HUES64 (cell line): ENCODE results near the gene TAS2R14.

ENCODE experiments used
- H3K27ac ChIP-seq: 2 replicates; pipeline ENCODE4 v1.7.0; 2013; ENCODE audit warnings: low read depth, low read length, inconsistent platforms
- H3K27me3 ChIP-seq: 2 replicates; pipeline ENCODE4 v1.6.1; 2013; ENCODE audit warnings: mild to moderate bottlenecking, low read length; ENCODE audit not compliant: insufficient read depth
- H3K36me3 ChIP-seq: 2 replicates; pipeline ENCODE4 v1.6.1; 2013; ENCODE audit warnings: mild to moderate bottlenecking, low read length; ENCODE audit not compliant: insufficient read depth
- H3K4me1 ChIP-seq: 2 replicates; pipeline ENCODE4 v1.6.1; 2013; ENCODE audit warnings: mild to moderate bottlenecking, low read length, moderate library complexity; ENCODE audit not compliant: insufficient read depth
- H3K4me3 ChIP-seq: 2 replicates; pipeline ENCODE4 v1.5.1; 2013; ENCODE audit warnings: mild to moderate bottlenecking, low read length, moderate library complexity
- H3K9ac ChIP-seq: 2 replicates; pipeline ENCODE4 v1.6.1; 2013; ENCODE audit warnings: mild to moderate bottlenecking, low read depth, low read length
- H3K9me3 ChIP-seq: 2 replicates; pipeline ENCODE4 v1.6.1; 2013; ENCODE audit warnings: low read depth, low read length; ENCODE audit not compliant: insufficient read depth
- WGBS: fragments of 150-250, 120-280 bp; methylation state at CpG from one replicate; pipeline ENCODE4 v1.1.7; 2013; ENCODE audit warnings: missing lambda C conversion rate; 5-methylcytosine and 5-hydroxymethylcytosine counted together

The TAS2R14 gene

DNA sequence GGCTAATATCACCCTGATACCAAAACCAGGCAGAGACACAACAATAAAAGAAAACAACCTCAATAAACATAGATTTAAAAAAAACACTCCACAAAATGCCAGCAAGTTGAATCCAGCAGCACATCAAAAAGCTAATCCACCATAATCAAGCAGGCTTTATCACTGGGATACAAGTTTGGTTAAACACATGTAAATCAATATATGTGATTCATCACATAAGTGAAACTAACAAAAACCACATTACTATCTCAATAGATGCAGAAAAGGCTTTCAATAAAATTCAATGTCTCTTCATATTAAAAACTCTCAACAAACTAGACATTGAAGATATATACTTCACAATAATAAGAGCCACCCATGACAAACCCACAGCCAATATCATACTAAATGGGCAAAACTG is 17.0 kb upstream of the TAS2R14 start:
- Histone ChIP-seq H3K4me3 (no peak overlapping the region), H3K27me3 (no peaks in the 10 kb centered on the region), H3K27ac (no peak overlapping the region), H3K9me3 (peaks cover 9% of the 10 kb centered on the region; the same call in 1 of the 2 replicates), H3K4me1 (no peaks in the 10 kb centered on the region), H3K36me3 (no peaks in the 10 kb centered on the region), H3K9ac (no peak overlapping the region)

- Histone ChIP-seq H3K4me3 (no peak overlapping the region), H3K27ac (no peak overlapping the region), H3K4me1 (no peaks in the 10 kb centered on the region), H3K9me3 (peaks cover 25% of the 10 kb centered on the region), H3K9ac (no peak overlapping the region), H3K36me3 (peaks cover 7% of the 10 kb centered on the region), H3K27me3 (no peaks in the 10 kb centered on the region)
- 93% methylated on average over 4 of the region's 4 CpGs for WGBS
Measured at GRCh38 chr12:10952645-10953044, 13.6 kb upstream of the TAS2R14 start.

GRCh38 chr12:10943167-10943566 is 4.1 kb upstream of the TAS2R14 start:
- Histone ChIP-seq H3K4me1 (0 out of 2 replicates have a peak, but pooled peaks cover 6% of the 10 kb centered on the region), H3K9me3 (peaks cover 36% of the 10 kb centered on the region), H3K27ac (no peak overlapping the region), H3K27me3 (no peaks in the 10 kb centered on the region), H3K4me3 (no peak overlapping the region), H3K9ac (no peak overlapping the region), H3K36me3 (no peaks in the 10 kb centered on the region)
- WGBS = 94% methylated on average over 2 of the region's 2 CpGs

GRCh38 chr12:10941916-10942607 is 3.0 kb upstream of the TAS2R14 start:
- no peak overlapping the region for H3K4me3 ChIP-seq
- peaks cover 25% of the 10 kb centered on the region for H3K9me3 ChIP-seq
- no peak overlapping the region for H3K9ac ChIP-seq
- 70% methylated on average over 4 of the region's 4 CpGs for WGBS
- H3K27me3 ChIP-seq = no peaks in the 10 kb centered on the region
- no peaks in the 10 kb centered on the region for H3K36me3 ChIP-seq
- H3K4me1 ChIP-seq = 0 out of 2 replicates have a peak, but pooled peaks cover 6% of the 10 kb centered on the region
- H3K27ac ChIP-seq = peak overlapping the region; percentile 67

DNA sequence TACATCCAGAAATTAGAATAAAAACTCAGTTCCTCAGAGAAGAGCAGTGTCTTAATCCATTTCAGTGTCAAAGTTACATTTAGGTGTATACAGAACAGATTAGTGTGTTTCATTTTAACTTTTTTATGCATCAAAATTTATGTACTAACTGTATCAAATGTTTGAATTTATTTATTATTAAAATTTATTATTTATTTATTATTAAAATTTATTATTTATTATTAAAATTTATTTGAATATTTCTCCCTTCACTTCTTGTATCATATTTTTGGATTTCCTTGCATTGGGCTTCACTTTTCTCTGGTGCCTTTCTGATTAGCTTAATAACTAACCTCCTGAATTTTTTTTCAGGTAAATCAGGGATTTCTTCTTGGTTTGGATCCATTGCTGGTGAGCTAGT is 2.3 kb upstream of the TAS2R14 start:
- Histone ChIP-seq H3K36me3 (no peaks in the 10 kb centered on the region), H3K27ac (no peak overlapping the region)

DNA sequence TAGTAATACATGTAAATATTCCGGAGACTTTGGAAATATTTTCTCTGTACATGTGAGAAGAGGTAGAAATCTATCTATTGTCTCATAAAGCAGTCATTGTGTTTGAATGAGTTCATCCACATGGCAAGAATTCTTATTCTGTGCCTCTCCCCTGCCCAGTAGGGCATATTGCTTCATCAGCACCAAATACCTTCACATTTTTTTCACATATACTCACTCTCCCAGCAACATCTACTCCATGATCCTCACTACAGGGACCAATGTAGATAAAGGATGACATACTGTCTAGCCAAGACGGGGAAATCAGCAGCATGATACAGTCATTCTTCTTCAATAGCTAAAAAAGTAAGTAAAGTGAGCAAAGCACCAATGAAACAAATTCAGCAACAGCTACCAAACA is 1.3 kb upstream of the TAS2R14 start:
- Histone ChIP-seq H3K27me3 (no peaks in the 10 kb centered on the region), H3K4me1 (0 out of 2 replicates have a peak, but pooled peaks cover 10% of the 10 kb centered on the region), H3K9me3 (peaks cover 16% of the 10 kb centered on the region), H3K36me3 (no peaks in the 10 kb centered on the region), H3K27ac (no peak overlapping the region), H3K9ac (no peak overlapping the region), H3K4me3 (no peak overlapping the region)
- WGBS = 81% methylated on average over 2 of the region's 2 CpGs

More for the DNA sequence above, 2.3 kb upstream of the TAS2R14 start:
- Histone ChIP-seq H3K9me3 (peaks cover 18% of the 10 kb centered on the region), H3K9ac (no peak overlapping the region), H3K4me1 (0 out of 2 replicates have a peak, but pooled peaks cover 6% of the 10 kb centered on the region), H3K4me3 (no peak overlapping the region), H3K27me3 (no peaks in the 10 kb centered on the region)

GRCh38 chr12:10936506-10936905 is 2.6 kb downstream of the TAS2R14 start:
- Histone ChIP-seq H3K27ac (no peak overlapping the region), H3K4me1 (0 out of 2 replicates have a peak, but pooled peaks cover 4% of the 10 kb centered on the region), H3K9me3 (no peaks in the 10 kb centered on the region), H3K36me3 (no peaks in the 10 kb centered on the region), H3K4me3 (no peak overlapping the region), H3K27me3 (no peaks in the 10 kb centered on the region), H3K9ac (no peak overlapping the region)
- 93% methylated on average over 1 of the region's 1 CpG for WGBS

DNA sequence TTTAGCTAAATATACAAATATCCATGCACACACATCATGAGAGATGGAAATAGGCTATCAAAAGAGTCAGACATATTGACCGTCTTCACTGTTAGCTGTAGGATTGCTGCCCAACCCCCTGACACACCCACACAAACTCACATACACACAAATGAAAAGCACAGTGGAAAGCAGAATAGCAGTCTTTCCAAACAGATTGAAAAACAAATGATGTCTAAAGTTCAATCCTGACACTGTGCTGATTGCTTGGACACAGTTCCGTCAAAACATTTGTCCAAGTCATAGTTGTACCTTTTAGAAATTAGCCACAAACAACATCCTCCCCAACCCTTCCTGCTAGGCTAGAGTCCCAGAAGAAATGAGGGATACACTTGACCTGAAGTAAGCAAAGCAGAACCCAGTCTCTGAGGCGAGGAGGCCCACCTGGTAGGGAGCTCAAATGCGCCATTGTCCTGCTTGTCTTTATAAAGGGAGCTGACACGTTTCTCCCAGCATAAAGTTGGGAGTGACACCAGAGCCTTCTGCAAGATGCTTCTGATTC is 10.2 kb downstream of the TAS2R14 start, which contains the start of gene PRH2:
PRH2 (plus strand) TSS at position 491 of the 541 bp plus-strand sequence; CDS start at position 529, 38 bp downstream.
- Histone ChIP-seq H3K27ac (no peak within 1 kb of the TSS), H3K9me3 (no peaks in the 10 kb centered on the region), H3K36me3 (no peaks in the 10 kb centered on the region), H3K4me1 (no peaks in the 10 kb centered on the region), H3K9ac (no peak within 1 kb of the TSS), H3K4me3 (no peak within 1 kb of the TSS), H3K27me3 (no peaks in the 10 kb centered on the region)
- WGBS = 94% methylated on average over 5 of the region's 5 CpGs

- Histone ChIP-seq H3K4me3 (no peak overlapping the region), H3K4me1 (no peaks in the 10 kb centered on the region), H3K27me3 (no peaks in the 10 kb centered on the region), H3K27ac (no peak overlapping the region), H3K9me3 (no peaks in the 10 kb centered on the region), H3K9ac (no peak overlapping the region), H3K36me3 (no peaks in the 10 kb centered on the region)
- 94% methylated on average over 5 of the region's 5 CpGs for WGBS
Measured at GRCh38 chr12:10926269-10926668, 12.8 kb downstream of the TAS2R14 start.

GRCh38 chr12:10919809-10920208 is 19.3 kb downstream of the TAS2R14 start:
- H3K27ac ChIP-seq = no peak overlapping the region
- H3K4me3 ChIP-seq = no peak overlapping the region
- H3K9me3 ChIP-seq = no peaks in the 10 kb centered on the region
- no CpG with 5 or more reads among the region's 1 CpG for WGBS
- no peaks in the 10 kb centered on the region for H3K27me3 ChIP-seq
- H3K36me3 ChIP-seq = no peaks in the 10 kb centered on the region
- H3K4me1 ChIP-seq = no peaks in the 10 kb centered on the region; the same call in 1 of the 2 replicates
- H3K9ac ChIP-seq = no peak overlapping the region

- H3K27me3 ChIP-seq = no peaks in the 10 kb centered on the region
- H3K4me3 ChIP-seq = no peak overlapping the region
- 74% methylated on average over 6 of the region's 8 CpGs for WGBS
- H3K27ac ChIP-seq = no peak overlapping the region
- no peaks in the 10 kb centered on the region for H3K36me3 ChIP-seq
- H3K9ac ChIP-seq = no peak overlapping the region
- peaks cover 9% of the 10 kb centered on the region; the same call in 1 of the 2 replicates for H3K4me1 ChIP-seq
- 0 out of 2 replicates have a peak, but pooled peaks cover 2% of the 10 kb centered on the region for H3K9me3 ChIP-seq
Measured at GRCh38 chr12:10910380-10910779, 28.7 kb downstream of the TAS2R14 start.
